ENCODE results near the gene PLSCR1.

Gene PLSCR1

GRCh38 chr3:146466604-146467003 is 77.8 kb downstream of the PLSCR1 start:
- TF ChIP-seq POLR2A (IDR thresholded peaks at IDR 0.05; ENCODE audit: low read depth, low read length), result no peak
- FAIRE-seq, result peak; percentile 52
- no peak for DNase-seq (ENCODE audit: insufficient read length, low spot score)

- TF ChIP-seq POLR2A (IDR thresholded peaks at IDR 0.05; ENCODE audit: low read depth, low read length), result no peak
- FAIRE-seq (no peak), DNase-seq (ENCODE audit: insufficient read length, low spot score) (no peak)
These were observed 78.5 kb downstream of the PLSCR1 start for GRCh38 chr3:146465693-146466465.
